ENCODE data around the gene DIP2A. TPM values are rescaled to one million over a fixed set of nuclear protein-coding genes. Genes with fewer than 3 reads are reported as not detected.

Gene DIP2A
- total and polyA plus RNA-seq, 2 of the 8 experiments (the other 6 are each of a cell fraction or from before 2014, with no cell fraction given) = 16.0 to 27.1 TPM

GRCh38 chr21:46459024-46459355 is 299 bp downstream of the DIP2A start:
- CTCF ChIA-PET (ENCODE audit: partially characterized antibody) = interaction anchor here (1.1 kb wide), 1 partner anchor 11 kb away, joined by 3 read pairs; no protein-coding TSS in a partner anchor
- no peak for FAIRE-seq
- peak overlapping the region; percentile 76; the same call in 1 of the 2 replicates for H2BK15ac ChIP-seq (ENCODE audit: low read length)
- H3K79me2 ChIP-seq (ENCODE audit: control insufficient read depth in 1 of 2, insufficient read depth in 2 of 2, low read length in 2 of 2) = peaks cover 0 to 55% of the 10 kb centered on the region in 2 experiments; a peak in 2 of 4 replicates
- H3K56ac ChIP-seq (replicated peaks; ENCODE audit: insufficient read length, low read depth, low read length) = peak overlapping the region; percentile 77
- H3K36me3 ChIP-seq (ENCODE audit: control insufficient read depth in 2 of 4, insufficient read depth in 4 of 4, low read length in 3 of 4) = peaks cover 0 to 6% (median 3%) of the 10 kb centered on the region in 4 experiments; a peak in 3 of 8 replicates
- H4K5ac ChIP-seq (ENCODE audit: insufficient read length, low read depth, low read length) = peak overlapping the region; percentile 87
- peaks cover 1 to 6% of the 10 kb centered on the region in 2 experiments for H4K20me1 ChIP-seq (replicated peaks in 1 of 2; ENCODE audit: control insufficient read depth in 1 of 2, insufficient read depth in 2 of 2, low read length in 2 of 2)
- H3K23ac ChIP-seq (ENCODE audit: insufficient read length) = no peak overlapping the region
- peaks cover 0 to 6% (median 2%) of the 10 kb centered on the region in 4 experiments; a peak in 4 of 7 replicates for H3K4me1 ChIP-seq (replicated peaks in 1 of 4; ENCODE audit: control insufficient read depth in 3 of 4, insufficient read depth in 4 of 4, low read length in 3 of 4)
- peak overlapping the region; percentile 61 to 93 (median 78) for H3K4me3 ChIP-seq (ENCODE audit: extremely low read depth in 1 of 4, insufficient read depth in 2 of 4, low read depth in 3 of 4, low read length in 4 of 4)
- 0 out of 2 replicates have a peak overlapping the region, but pooled peaks have one; percentile 58 for H2BK5ac ChIP-seq (ENCODE audit: low read depth, low read length)
- no peak overlapping the region for H2AK5ac ChIP-seq (ENCODE audit: low read depth, low read length)
- POLR2A ChIA-PET (ENCODE audit: partially characterized antibody) = no interaction called here
- H3K23me2 ChIP-seq (ENCODE audit: low read depth, low read length) = peaks cover 8% of the 10 kb centered on the region
- H2AFZ ChIP-seq (ENCODE audit: low read length) = no peak overlapping the region
- H4K8ac ChIP-seq (ENCODE audit: extremely low read depth, insufficient read depth, low read length) = peak overlapping the region; percentile 79; the same call in 1 of the 2 replicates
- DNase-seq (ENCODE audit: low read depth in 1 of 2, low spot score in 2 of 2) = no peak
- H3K27ac ChIP-seq (ENCODE audit: low read depth, low read length) = no peak overlapping the region; the same call in 1 of the 2 replicates
- H3K14ac ChIP-seq (ENCODE audit: insufficient read length) = no peak overlapping the region
- H4K91ac ChIP-seq (replicated peaks; ENCODE audit: insufficient read length, low read length) = no peak overlapping the region
- H3K9ac ChIP-seq (replicated peaks in 1 of 4; ENCODE audit: extremely low read depth in 1 of 4, low read depth in 3 of 4, low read length in 3 of 4) = peak overlapping the region; percentile 54 to 75 (median 62); a peak in 6 of 7 replicates
- WGBS, 2 experiments (ENCODE audit: extremely low coverage in 1 of 2, insufficient coverage in 1 of 2, insufficient read length in 1 of 2, insufficient replicate concordance in 2 of 2, low coverage in 1 of 2, low lambda C conversion rate in 2 of 2, missing lambda C conversion rate in 1 of 2) = no CpG with 5 or more reads among the region's 36 CpGs
- H3K27me3 ChIP-seq (replicated peaks in 1 of 4; ENCODE audit: control insufficient read depth in 3 of 4, extremely low read depth in 1 of 4, insufficient read depth in 3 of 4, low read length in 3 of 4) = no peaks in the 10 kb centered on the region
- peak overlapping the region; percentile 45 to 55 for H3K4me2 ChIP-seq (ENCODE audit: insufficient read depth in 1 of 2, low read depth in 2 of 2, low read length in 2 of 2)
- no peak overlapping the region for H2BK12ac ChIP-seq (ENCODE audit: low read depth, low read length)
- no peak overlapping the region for H2BK20ac ChIP-seq (ENCODE audit: low read length)
- H3K9me3 ChIP-seq (ENCODE audit: insufficient read depth in 2 of 2, low read depth in 1 of 2, low read length in 1 of 2) = no peaks in the 10 kb centered on the region
- no peak overlapping the region for H3K4ac ChIP-seq (replicated peaks; ENCODE audit: insufficient read length, low read depth, low read length)
- peaks cover 12% of the 10 kb centered on the region; the same call in 1 of the 2 replicates for H3K79me1 ChIP-seq (ENCODE audit: low read depth, low read length)
- no peak overlapping the region for H3K18ac ChIP-seq (ENCODE audit: extremely low read depth, low read length)
- H2BK120ac ChIP-seq (replicated peaks; ENCODE audit: low read depth, low read length) = no peak overlapping the region
- TF ChIP-seq KDM5A (IDR thresholded peaks at IDR 0.05; ENCODE audit: low read length) (no peak), KDM4A (IDR thresholded peaks at IDR 0.05; ENCODE audit: low read depth, low read length, severe bottlenecking) (peak; percentile 22), SIN3A (conservative IDR thresholded peaks at IDR 0.05 in 1 of 2, IDR thresholded peaks at IDR 0.05 in 1 of 2; ENCODE audit: low read depth in 1 of 2, low read length in 2 of 2) (peak in 1 of 2 experiments; percentile 36; a peak in 1 of 4 replicates), RBBP5 (IDR thresholded peaks at IDR 0.05; ENCODE audit: borderline replicate concordance, low read depth, low read length) (peak; percentile 40; the same call in 1 of the 2 replicates)
